SK-N-SH (cell line): ENCODE results near the gene ODF2L. TPM values are rescaled to one million over a fixed set of nuclear protein-coding genes. Genes with fewer than 3 reads are reported as not detected.

Source experiments
- CTCF ChIA-PET: fragments of 300-600, 350-600 bp; formaldehyde crosslinking; extraction: SDS; loops from one replicate; lab custom pipeline; 2021; lab: Yijun Ruan, JAX
- POLR2A ChIA-PET: fragments of 350-600 bp; sonication (Branson Sonifier 250); formaldehyde crosslinking; extraction: SDS; loops from one replicate; lab custom pipeline; 2020; ENCODE audit warnings: antibody characterized with exemption, inconsistent platforms; lab: Yijun Ruan, JAX
- DNase-seq: peaks from one replicate; pipeline ENCODE4 v3.0.0; 2012
- H2AFZ ChIP-seq: fragments of 200-600 bp; sonication (generic); 2 replicates; pipeline ENCODE4 v1.8.1; 2016; ENCODE audit warnings: antibody characterized with exemption, mild to moderate bottlenecking, low read depth
- H3F3A ChIP-seq: fragments of 200-600 bp; sonication (generic); replicated peaks from 2 replicates; pipeline ENCODE3; 2016; ENCODE audit warnings: antibody characterized with exemption, mild to moderate bottlenecking; ENCODE audit not compliant: insufficient read depth
- H3K27ac ChIP-seq, 2 experiments: fragments of 200-500 bp in 1 of 2; fragments of 200-600 bp in 1 of 2; sonication (Bioruptor generic) in 1 of 2; sonication (generic), shearing (Covaris generic) in 1 of 2; 2 replicates each; pipeline versions ENCODE4 v1.5.1 to v1.6.1; 2014 to 2016; ENCODE audit warnings: low read depth in 2 of 2, inconsistent platforms in 1 of 2, low read length in 1 of 2, mild to moderate bottlenecking in 1 of 2, mixed read lengths in 1 of 2
- H3K27me3 ChIP-seq: fragments of 200-600 bp; sonication (generic), shearing (Covaris generic); 2 replicates; pipeline ENCODE4 v1.6.1; 2016; ENCODE audit warnings: mixed run types; ENCODE audit not compliant: insufficient read depth
- H3K36me3 ChIP-seq, 2 experiments: fragments of 200-500 bp in 1 of 2; fragments of 200-600 bp in 1 of 2; sonication (Bioruptor generic) in 1 of 2; sonication (generic) in 1 of 2; replicated peaks in 1 of 2; 2 replicates each; pipeline versions ENCODE3 to v1.5.1; 2014 to 2016; ENCODE audit warnings: low read length in 1 of 2, mild to moderate bottlenecking in 1 of 2; ENCODE audit not compliant: insufficient read depth in 2 of 2, control insufficient read depth in 1 of 2
- H3K4me1 ChIP-seq, 2 experiments: fragments of 200-500 bp in 1 of 2; fragments of 200-600 bp in 1 of 2; sonication (Bioruptor generic) in 1 of 2; sonication (generic), shearing (Covaris generic) in 1 of 2; 2 replicates each; pipeline versions ENCODE4 v1.5.1 to v1.6.1; 2014 to 2016; ENCODE audit warnings: low read depth in 1 of 2, low read length in 1 of 2, mixed run types in 1 of 2; ENCODE audit not compliant: insufficient read depth in 2 of 2, control insufficient read depth in 1 of 2
- H3K4me2 ChIP-seq: fragments of 200-600 bp; sonication (generic), shearing (Covaris generic); 2 replicates; pipeline ENCODE4 v1.6.1; 2017; ENCODE audit warnings: mixed run types
- H3K4me3 ChIP-seq, 2 experiments: fragments of 200-500 bp in 1 of 2; fragments of 200-600 bp in 1 of 2; sonication (Bioruptor generic) in 1 of 2; sonication (generic), shearing (Covaris generic) in 1 of 2; 2 replicates each; pipeline versions ENCODE4 v1.5.1 to v1.8.1; 2014 to 2016; ENCODE audit warnings: low read depth in 2 of 2, inconsistent platforms in 1 of 2, low read length in 1 of 2, mild to moderate bottlenecking in 1 of 2, mixed read lengths in 1 of 2, moderate library complexity in 1 of 2
- H3K79me2 ChIP-seq: fragments of 200-600 bp; sonication (generic); 2 replicates; pipeline ENCODE4 v1.8.1; 2017; ENCODE audit warnings: mild to moderate bottlenecking; ENCODE audit not compliant: insufficient read depth
- H3K9ac ChIP-seq: fragments of 200-600 bp; sonication (generic); 2 replicates; pipeline ENCODE4 v1.6.1; 2017; ENCODE audit warnings: mixed run types
- H3K9me2 ChIP-seq: fragments of 200-600 bp; sonication (generic); 2 replicates; pipeline ENCODE4 v1.6.1; 2017; ENCODE audit warnings: mixed run types
- H3K9me3 ChIP-seq: fragments of 200-600 bp; sonication (generic); 2 replicates; pipeline ENCODE4 v1.6.1; 2017; ENCODE audit warnings: mixed run types, mild to moderate bottlenecking, moderate library complexity
- H4K20me1 ChIP-seq: fragments of 200-600 bp; sonication (generic); 2 replicates; pipeline ENCODE4 v1.6.1; 2017; ENCODE audit warnings: mild to moderate bottlenecking, mixed run types; ENCODE audit not compliant: insufficient read depth
- CHD2 ChIP-seq: fragments of 150-350 bp; IDR thresholded peaks from 2 replicates; pipeline ENCODE4 v1.6.1; 2018; ENCODE audit warnings: low read length; ENCODE audit not compliant: partially characterized antibody
- ELF1 ChIP-seq: IDR thresholded peaks from 2 replicates; pipeline ENCODE4 v1.4.0; 2012
- EZH2phosphoT487 ChIP-seq: fragments of 200-600 bp; sonication (generic); IDR thresholded peaks from 2 replicates; pipeline ENCODE4 v1.6.1; 2017; ENCODE audit warnings: low read depth, mixed run types, mild to moderate bottlenecking, antibody characterized with exemption, moderate library complexity, borderline replicate concordance
- FOSL2 ChIP-seq: IDR thresholded peaks from 2 replicates; pipeline ENCODE4 v1.4.0; 2012; ENCODE audit warnings: low read depth, mild to moderate bottlenecking, moderate library complexity, borderline replicate concordance
- FOXJ3 ChIP-seq: sonication (generic); formaldehyde crosslinking; IDR thresholded peaks from 2 replicates; pipeline ENCODE4 v1.5.1; 2020; ENCODE audit warnings: mild to moderate bottlenecking, missing genetic modification reagents
- MEF2A ChIP-seq: IDR thresholded peaks from 2 replicates; pipeline ENCODE4 v1.4.0; 2012; ENCODE audit warnings: low read depth, borderline replicate concordance
- MXI1 ChIP-seq: IDR thresholded peaks from 2 replicates; pipeline ENCODE4 v1.6.1; 2012; ENCODE audit warnings: mild to moderate bottlenecking, low read depth, low read length, improper control_type of control experiment
- NFIC ChIP-seq: IDR thresholded peaks from 2 replicates; pipeline ENCODE4 v1.4.0; 2012; ENCODE audit warnings: borderline replicate concordance
- NRF1 ChIP-seq: IDR thresholded peaks from 2 replicates; pipeline ENCODE4 v1.6.1; 2012; ENCODE audit warnings: low read depth, mild to moderate bottlenecking, low read length
- RAD21 ChIP-seq: IDR thresholded peaks from 2 replicates; pipeline ENCODE4 v1.6.1; 2012; ENCODE audit warnings: mild to moderate bottlenecking, low read length
- RFX5 ChIP-seq: IDR thresholded peaks from 2 replicates; pipeline ENCODE4 v1.6.1; 2012; ENCODE audit warnings: mild to moderate bottlenecking, improper control_type of control experiment, low read length
- RXRA ChIP-seq: IDR thresholded peaks from 2 replicates; pipeline ENCODE4 v1.4.0; 2012; ENCODE audit warnings: low read depth, mild to moderate bottlenecking, borderline replicate concordance
- SIN3A ChIP-seq: IDR thresholded peaks from 2 replicates; pipeline ENCODE4 v1.6.1; 2012; ENCODE audit warnings: low read depth, mild to moderate bottlenecking, low read length, moderate library complexity, borderline replicate concordance
- TAF1 ChIP-seq: IDR thresholded peaks from 2 replicates; pipeline ENCODE4 v1.6.1; 2012; ENCODE audit warnings: low read depth, mild to moderate bottlenecking, low read length, moderate library complexity, borderline replicate concordance
- TEAD4 ChIP-seq: IDR thresholded peaks from 2 replicates; pipeline ENCODE4 v1.4.0; 2012; ENCODE audit warnings: mild to moderate bottlenecking, borderline replicate concordance; ENCODE audit not compliant: insufficient read depth
- YY1 ChIP-seq: IDR thresholded peaks from 2 replicates; pipeline ENCODE4 v1.4.0; 2012; ENCODE audit warnings: low read depth, mild to moderate bottlenecking
- WGBS: methylation state at CpG from one replicate; pipeline ENCODE4 v1.1.6; 2017; ENCODE audit warnings: low lambda C conversion rate; 5-methylcytosine and 5-hydroxymethylcytosine counted together
- polyA plus RNA-seq, 3 experiments: library from polyadenylated mRNA; depleted of rRNA; stranded (reverse); fragments of >200 nt; gene quantifications; 2 replicates each; pipeline ENCODE4 v1.2.3, GENCODE V29; 2012
- TF ChIP-seq, protein P1 (sequence below): IDR thresholded peaks from 2 replicates; pipeline ENCODE4 v1.4.0; 2012; ENCODE audit warnings: low read depth
- TF ChIP-seq, protein P2 (sequence below): IDR thresholded peaks from 2 replicates; pipeline ENCODE4 v1.4.0; 2012; ENCODE audit warnings: low read depth, borderline replicate concordance
- TF ChIP-seq, protein P3 (sequence below): fragments of 200-600 bp; sonication (generic); IDR thresholded peaks from 2 replicates; pipeline ENCODE4 v1.6.1; 2017; ENCODE audit warnings: antibody characterized with exemption, mild to moderate bottlenecking, moderate library complexity
- TF ChIP-seq, protein P4 (sequence below): IDR thresholded peaks from 2 replicates; pipeline ENCODE4 v1.4.0; 2012; ENCODE audit warnings: low read depth, borderline replicate concordance
- TF ChIP-seq, protein P5 (sequence below): fragments of 150-350 bp; IDR thresholded peaks from 2 replicates; pipeline ENCODE4 v1.6.1; 2016; ENCODE audit warnings: mild to moderate bottlenecking, low read depth, low read length

Gene ODF2L
- polyA plus RNA-seq, 1 of the 3 experiments (the other 2 are of a cell fraction), result 5.3 TPM

DNA sequence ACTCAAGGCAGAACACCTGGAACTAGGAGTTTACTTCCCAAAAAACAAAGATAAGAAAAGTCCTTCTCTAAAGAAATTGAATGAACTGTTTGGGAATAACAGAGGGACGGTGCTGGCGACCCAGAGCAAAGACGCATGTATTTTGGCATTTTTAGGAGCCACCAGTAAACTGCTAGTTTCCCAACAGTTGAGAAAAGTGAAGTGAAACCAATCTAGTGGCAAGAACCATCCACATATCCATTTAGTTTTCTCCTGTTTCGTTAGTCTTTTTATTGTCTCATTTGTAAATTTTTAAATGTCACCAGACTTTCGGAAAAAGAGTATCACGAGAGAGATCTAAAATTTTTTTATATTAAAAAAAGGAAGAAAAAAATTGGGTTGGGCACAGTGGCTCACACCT is 30.2 kb downstream of the ODF2L start:
- Histone ChIP-seq H3K4me2 (no peak overlapping the region), H3F3A (no peaks in the 10 kb centered on the region), H3K27me3 (no peaks in the 10 kb centered on the region), H3K36me3 (peaks cover 12 to 32% of the 10 kb centered on the region in 2 experiments), H2AFZ (no peak overlapping the region), H3K27ac (no peak overlapping the region), H3K9me2 (no peaks in the 10 kb centered on the region), H3K4me1 (no peaks in the 10 kb centered on the region; a peak in 2 of 4 replicates), H3K4me3 (no peak overlapping the region), H4K20me1 (no peaks in the 10 kb centered on the region), H3K79me2 (no peaks in the 10 kb centered on the region), H3K9me3 (no peaks in the 10 kb centered on the region; the same call in 1 of the 2 replicates), H3K9ac (no peak overlapping the region)
- TF ChIP-seq TAF1, result no peak
- no peak for TF ChIP-seq FOSL2
- no peak for TF ChIP-seq CHD2
- TF ChIP-seq RFX5, result no peak
- no peak for TF ChIP-seq RAD21
- TF ChIP-seq, protein P1, sequence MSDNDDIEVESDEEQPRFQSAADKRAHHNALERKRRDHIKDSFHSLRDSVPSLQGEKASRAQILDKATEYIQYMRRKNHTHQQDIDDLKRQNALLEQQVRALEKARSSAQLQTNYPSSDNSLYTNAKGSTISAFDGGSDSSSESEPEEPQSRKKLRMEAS, result no peak
- no peak for TF ChIP-seq NRF1
- no peak for TF ChIP-seq FOXJ3 (CRISPR knock-in tag)
- no peak for TF ChIP-seq MXI1
- TF ChIP-seq, protein P2, sequence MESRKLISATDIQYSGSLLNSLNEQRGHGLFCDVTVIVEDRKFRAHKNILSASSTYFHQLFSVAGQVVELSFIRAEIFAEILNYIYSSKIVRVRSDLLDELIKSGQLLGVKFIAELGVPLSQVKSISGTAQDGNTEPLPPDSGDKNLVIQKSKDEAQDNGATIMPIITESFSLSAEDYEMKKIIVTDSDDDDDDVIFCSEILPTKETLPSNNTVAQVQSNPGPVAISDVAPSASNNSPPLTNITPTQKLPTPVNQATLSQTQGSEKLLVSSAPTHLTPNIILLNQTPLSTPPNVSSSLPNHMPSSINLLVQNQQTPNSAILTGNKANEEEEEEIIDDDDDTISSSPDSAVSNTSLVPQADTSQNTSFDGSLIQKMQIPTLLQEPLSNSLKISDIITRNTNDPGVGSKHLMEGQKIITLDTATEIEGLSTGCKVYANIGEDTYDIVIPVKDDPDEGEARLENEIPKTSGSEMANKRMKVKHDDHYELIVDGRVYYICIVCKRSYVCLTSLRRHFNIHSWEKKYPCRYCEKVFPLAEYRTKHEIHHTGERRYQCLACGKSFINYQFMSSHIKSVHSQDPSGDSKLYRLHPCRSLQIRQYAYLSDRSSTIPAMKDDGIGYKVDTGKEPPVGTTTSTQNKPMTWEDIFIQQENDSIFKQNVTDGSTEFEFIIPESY, result no peak
- POLR2A ChIA-PET, result no interaction called here
- no peak for DNase-seq
- WGBS, result 95% methylated on average over 6 of the region's 6 CpGs
- CTCF ChIA-PET, result no interaction called here

DNA sequence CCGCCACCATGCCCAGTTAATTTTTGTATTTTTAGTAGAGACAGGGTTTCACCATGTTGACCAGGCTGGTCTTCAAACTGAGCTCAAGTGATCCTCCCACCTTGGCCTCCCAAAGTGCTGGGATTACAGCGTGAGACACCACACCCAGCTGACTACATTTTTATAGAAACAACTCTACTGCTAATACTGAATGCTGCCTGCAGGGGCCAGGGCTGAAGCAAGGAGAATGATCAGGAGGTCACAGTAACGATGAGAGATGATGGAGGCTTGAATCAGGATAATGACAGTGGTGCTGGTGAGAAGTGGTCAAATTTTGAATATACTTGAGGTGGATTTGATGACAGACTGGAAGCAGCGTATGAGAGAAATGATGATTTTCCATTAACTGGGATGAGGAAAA is 33.3 kb downstream of the ODF2L start:
- CTCF ChIA-PET, result interaction anchor here (2.5 kb wide), 1 partner anchor 17 kb away, joined by 12 read pairs; no protein-coding TSS in a partner anchor
- no peak overlapping the region for H3K4me3 ChIP-seq
- peaks cover 16 to 28% of the 10 kb centered on the region in 2 experiments for H3K36me3 ChIP-seq
- DNase-seq, result no peak
- H2AFZ ChIP-seq, result no peak overlapping the region
- H3K27ac ChIP-seq, result no peak overlapping the region
- H3K79me2 ChIP-seq, result no peaks in the 10 kb centered on the region
- no peak overlapping the region for H3K9ac ChIP-seq
- no peaks in the 10 kb centered on the region for H3F3A ChIP-seq
- H4K20me1 ChIP-seq, result no peaks in the 10 kb centered on the region
- TF ChIP-seq SIN3A (no peak), EZH2phosphoT487 (no peak), CHD2 (no peak), ELF1 (no peak), FOSL2 (no peak), RXRA (no peak), RAD21 (no peak), NFIC (no peak), YY1 (no peak), TEAD4 (no peak), MEF2A (no peak), RFX5 (no peak), FOXJ3 (CRISPR knock-in tag) (no peak), MXI1 (no peak)
- TF ChIP-seq, protein P3, sequence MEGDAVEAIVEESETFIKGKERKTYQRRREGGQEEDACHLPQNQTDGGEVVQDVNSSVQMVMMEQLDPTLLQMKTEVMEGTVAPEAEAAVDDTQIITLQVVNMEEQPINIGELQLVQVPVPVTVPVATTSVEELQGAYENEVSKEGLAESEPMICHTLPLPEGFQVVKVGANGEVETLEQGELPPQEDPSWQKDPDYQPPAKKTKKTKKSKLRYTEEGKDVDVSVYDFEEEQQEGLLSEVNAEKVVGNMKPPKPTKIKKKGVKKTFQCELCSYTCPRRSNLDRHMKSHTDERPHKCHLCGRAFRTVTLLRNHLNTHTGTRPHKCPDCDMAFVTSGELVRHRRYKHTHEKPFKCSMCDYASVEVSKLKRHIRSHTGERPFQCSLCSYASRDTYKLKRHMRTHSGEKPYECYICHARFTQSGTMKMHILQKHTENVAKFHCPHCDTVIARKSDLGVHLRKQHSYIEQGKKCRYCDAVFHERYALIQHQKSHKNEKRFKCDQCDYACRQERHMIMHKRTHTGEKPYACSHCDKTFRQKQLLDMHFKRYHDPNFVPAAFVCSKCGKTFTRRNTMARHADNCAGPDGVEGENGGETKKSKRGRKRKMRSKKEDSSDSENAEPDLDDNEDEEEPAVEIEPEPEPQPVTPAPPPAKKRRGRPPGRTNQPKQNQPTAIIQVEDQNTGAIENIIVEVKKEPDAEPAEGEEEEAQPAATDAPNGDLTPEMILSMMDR, result no peak
- TF ChIP-seq, protein P4, sequence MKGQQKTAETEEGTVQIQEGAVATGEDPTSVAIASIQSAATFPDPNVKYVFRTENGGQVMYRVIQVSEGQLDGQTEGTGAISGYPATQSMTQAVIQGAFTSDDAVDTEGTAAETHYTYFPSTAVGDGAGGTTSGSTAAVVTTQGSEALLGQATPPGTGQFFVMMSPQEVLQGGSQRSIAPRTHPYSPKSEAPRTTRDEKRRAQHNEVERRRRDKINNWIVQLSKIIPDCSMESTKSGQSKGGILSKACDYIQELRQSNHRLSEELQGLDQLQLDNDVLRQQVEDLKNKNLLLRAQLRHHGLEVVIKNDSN, result no peak
- TF ChIP-seq, protein P5, sequence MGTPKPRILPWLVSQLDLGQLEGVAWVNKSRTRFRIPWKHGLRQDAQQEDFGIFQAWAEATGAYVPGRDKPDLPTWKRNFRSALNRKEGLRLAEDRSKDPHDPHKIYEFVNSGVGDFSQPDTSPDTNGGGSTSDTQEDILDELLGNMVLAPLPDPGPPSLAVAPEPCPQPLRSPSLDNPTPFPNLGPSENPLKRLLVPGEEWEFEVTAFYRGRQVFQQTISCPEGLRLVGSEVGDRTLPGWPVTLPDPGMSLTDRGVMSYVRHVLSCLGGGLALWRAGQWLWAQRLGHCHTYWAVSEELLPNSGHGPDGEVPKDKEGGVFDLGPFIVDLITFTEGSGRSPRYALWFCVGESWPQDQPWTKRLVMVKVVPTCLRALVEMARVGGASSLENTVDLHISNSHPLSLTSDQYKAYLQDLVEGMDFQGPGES, result no peak
- H3K4me2 ChIP-seq, result no peak overlapping the region
- no peaks in the 10 kb centered on the region for H3K9me2 ChIP-seq
- H3K27me3 ChIP-seq, result no peaks in the 10 kb centered on the region
- no peaks in the 10 kb centered on the region; the same call in 1 of the 2 replicates for H3K9me3 ChIP-seq
- WGBS, result 97% methylated on average over 4 of the region's 4 CpGs
- POLR2A ChIA-PET, result no interaction called here
- H3K4me1 ChIP-seq, result no peaks in the 10 kb centered on the region
